HT-29 (cell line): ENCODE results near the gene GOLGA6C. TPM values are rescaled to one million over a fixed set of nuclear protein-coding genes. Genes with fewer than 3 reads are reported as not detected.
"Not testable (repeated sequence)": the region's sequence is repeated elsewhere in the genome, so short reads cannot be mapped to it uniquely, and the experiment has no call there.

Experiments
- DNase-seq: peaks from one replicate; pipeline ENCODE4 v3.0.0-alpha.2; 2015; ENCODE audit warnings: low spot score
- total RNA-seq: library from RNA; depleted of rRNA; stranded (reverse); fragments of >200 nt; shearing (Covaris generic); gene quantifications from 2 replicates; pipeline ENCODE4 v1.2.3, GENCODE V29; 2014; rRNA removed

The GOLGA6C gene, protein sequence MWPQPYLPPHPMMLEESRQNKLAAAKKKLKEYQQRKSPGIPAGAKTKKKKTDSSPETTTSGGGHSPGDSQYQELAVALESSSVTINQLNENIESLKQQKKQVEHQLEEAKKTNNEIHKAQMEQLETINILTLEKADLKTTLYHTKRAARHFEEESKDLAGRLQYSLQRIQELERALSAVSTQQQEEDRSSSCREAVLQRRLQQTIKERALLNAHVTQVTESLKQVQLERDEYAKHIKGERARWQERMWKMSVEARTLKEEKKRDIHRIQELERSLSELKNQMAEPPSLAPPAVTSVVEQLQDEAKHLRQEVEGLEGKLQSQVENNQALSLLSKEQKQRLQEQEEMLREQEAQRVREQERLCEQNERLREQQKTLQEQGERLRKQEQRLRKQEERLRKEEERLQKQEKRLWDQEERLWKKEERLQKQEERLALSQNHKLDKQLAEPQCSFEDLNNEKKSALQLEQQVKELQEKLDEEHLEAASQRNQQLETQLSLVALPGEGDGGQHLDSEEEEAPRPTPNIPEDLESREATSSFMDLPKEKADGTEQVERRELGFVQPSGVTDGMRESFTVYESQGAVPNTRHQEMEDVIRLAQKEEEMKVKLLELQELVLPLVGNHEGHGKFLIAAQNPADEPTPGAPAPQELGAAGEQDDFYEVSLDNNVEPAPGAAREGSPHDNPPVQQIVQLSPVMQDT
- total RNA-seq: not detected in 2 replicates

DNA sequence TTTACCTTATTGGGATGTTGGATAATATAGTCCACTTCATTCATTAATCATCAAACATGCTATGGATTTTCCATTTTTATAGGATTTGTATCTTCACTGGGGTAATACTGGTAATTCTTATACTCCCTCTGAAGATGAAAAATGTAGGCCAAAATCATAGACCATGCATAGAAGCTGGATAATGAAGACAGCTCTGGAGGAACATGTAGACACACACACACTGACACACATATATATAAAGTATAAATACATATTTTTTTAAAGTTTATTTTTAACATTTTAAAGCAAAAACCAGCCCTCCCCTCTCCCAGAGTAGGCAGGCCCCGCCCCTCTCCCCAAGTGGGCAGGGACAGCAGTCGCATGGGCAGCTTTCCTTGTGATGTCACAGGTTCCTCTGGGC is at the start of gene GOLGA6C:
Gene GOLGA6C, plus strand, starts transcription at position 301 of the 400 bp plus-strand sequence. CDS start 265 bp downstream, outside the sequence.
- not testable (repeated sequence) for DNase-seq

DNA sequence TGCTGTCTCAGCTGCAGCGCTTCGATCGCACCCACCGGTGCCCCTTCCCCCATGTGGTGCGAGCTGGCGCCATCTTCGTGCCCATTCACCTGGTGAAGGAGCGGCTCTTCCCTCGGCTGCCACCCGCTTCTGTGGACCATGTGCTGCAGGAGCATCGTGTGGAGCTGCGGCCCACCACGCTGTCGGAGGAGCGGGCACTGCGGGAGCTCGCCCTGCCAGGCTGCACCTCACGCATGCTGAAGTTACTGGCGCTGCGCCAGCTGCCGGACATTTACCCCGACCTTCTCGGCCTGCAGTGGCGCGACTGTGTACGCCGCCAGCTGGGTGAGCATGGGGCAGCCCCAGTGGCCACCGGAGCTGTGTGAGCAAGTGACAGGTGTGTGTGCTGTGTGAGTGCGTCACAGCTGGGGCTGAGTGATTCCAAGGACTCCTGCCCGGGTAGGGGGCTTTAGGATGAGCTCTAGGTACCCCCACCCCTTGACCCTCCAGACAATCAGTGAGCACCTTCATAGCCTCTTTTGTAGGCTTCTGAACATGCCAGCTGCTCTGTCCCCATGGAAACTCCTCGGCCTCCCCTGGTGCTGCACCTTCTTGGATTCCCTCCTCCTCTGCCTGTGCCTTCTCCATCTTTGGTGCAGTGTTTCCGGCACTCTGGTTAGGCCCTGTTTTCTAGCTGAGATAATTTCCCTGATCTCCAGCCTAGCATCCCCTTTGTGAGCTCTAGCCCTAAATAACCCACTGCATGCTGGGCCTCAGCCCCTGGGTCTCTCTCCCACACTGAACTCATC is 49.4 kb upstream of the GOLGA6C start:
- no peak for DNase-seq

DNA sequence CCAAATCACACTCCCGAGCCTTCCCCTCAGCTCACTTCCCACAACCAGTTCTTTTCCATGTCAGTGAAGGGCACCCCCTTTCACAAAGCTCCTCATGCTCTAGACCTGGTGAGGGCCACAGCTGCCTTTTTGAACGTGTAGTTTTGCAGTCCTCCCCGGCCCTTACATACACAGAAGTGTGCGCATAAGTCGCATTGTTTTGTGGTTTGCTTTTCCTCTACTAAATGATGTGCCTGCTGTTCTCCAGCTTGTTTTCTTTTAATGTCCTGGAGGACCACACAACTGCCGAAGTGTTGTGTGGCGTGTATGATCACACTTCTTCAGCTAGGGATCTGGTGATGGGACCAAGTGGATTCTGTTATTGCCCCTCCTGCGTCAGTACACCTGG is 48.9 kb upstream of the GOLGA6C start:
- DNase-seq: no peak

DNA sequence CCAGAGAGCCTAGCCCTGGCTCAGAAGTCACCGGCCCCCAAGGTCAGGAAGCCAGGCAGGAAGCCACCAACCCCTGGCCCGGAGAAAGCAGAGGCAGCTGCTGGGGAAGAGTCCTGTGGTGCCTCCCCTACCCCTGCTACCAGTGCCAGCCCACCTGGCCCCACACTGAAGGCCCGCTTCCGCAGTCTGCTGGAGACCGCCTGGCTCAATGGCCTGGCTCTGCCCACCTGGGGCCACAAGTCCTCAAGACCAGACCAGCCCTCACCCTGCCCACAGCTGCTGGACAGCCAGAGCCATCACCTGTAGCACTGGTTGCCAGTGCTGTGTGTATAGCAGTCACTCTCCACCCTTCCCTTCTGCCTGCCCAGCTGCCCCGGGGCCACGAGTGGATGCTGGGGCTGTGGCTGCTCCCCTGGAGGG is 47.3 kb upstream of the GOLGA6C start:
- DNase-seq: no peak

DNA sequence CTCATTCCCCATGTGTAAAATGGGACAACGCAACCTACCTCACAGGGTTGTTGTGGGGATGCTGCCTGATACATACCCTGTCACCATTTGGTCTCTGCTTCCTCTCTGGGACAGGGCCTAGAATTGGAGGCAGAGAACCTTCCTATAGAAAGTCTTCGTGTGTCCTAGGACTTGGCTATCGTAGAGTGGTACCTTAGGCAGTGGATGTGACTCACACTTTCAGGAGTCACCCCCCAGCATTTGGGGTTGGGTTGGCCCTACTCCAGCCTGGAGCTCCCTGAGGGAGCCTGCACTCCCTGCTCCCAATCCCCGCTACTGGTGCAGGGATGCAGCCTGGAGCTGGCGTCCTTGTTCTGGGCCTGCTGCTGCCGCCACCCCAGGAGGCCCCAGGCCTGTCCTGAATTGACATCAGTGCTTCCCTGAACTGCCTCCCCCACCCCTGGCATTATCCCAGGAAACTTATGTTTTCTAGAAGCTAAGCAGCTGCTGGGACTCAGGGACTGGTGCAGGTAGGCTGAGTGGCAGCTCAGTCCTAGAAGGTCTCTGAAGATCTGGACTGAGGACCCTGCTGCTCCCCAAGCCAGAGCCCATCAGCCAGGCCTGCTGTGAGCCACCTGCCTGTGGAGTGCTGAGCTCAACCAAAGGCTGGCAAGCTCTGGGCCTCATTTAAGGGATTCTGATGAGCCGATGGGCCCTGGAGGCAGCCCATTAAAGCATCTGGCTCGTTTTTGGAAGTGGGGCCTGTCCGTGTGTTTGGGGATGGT is 46.5 kb upstream of the GOLGA6C start:
- no peak for DNase-seq

DNA sequence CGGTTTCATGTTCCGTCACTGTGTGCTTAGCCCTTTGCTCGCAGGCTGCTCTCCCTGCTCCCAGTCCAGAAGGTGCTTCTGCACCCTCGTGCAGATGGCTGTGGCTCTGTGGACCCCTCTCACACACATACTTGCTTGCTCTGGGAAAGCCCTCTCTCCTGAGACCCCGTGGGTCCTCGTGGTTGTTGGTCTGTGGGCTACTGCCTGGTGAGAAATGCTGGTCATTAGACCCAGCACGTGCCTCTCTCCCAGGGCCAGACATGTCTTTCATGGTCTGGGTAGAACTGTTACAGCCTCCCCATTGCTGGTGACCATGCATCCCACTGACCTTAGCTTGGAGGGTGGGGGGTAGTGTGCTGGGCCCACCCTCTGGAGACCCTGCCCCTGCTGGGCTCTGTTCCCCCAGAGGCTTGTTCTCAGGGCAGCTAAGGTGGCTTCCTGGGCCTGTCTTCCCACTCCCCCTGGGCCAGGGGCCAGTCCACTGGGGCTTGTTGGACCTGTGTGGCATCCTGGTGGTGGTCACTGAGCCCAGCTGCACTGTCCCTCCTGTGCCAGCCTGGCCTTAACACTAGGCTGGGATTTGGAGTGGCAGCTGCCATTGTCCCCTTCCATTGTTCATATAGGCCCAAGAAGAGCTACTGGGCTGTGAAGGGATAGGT is 45.8 kb upstream of the GOLGA6C start:
- no peak for DNase-seq

DNA sequence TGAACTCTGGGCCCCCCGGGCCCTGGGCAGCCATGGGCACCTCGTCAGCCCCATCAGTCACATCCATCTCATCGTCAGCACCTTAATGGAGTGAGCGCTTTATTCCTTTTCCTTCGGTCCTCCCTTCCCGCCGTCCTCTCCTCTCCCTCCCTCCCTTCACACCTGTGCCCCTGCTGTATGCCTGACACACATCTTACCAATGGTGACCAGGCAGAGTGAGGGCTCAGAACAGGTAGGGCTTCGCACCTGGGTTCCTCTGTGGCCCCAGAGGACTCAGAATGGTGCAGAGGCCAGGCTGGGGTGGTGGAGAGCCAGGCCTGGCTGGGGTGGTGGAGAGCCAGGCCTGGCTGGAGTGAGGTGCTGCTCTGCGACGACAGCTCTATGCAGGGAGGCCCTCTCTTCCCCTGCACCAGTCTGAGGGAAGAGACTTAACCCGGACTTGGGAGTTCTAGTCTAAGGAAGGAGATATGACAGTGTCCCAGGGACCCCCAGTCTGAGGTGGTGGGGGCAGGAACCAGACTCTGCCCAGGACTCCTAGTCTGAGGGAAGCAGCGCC is 44.8 kb upstream of the GOLGA6C start:
- DNase-seq: peak; percentile 7

DNA sequence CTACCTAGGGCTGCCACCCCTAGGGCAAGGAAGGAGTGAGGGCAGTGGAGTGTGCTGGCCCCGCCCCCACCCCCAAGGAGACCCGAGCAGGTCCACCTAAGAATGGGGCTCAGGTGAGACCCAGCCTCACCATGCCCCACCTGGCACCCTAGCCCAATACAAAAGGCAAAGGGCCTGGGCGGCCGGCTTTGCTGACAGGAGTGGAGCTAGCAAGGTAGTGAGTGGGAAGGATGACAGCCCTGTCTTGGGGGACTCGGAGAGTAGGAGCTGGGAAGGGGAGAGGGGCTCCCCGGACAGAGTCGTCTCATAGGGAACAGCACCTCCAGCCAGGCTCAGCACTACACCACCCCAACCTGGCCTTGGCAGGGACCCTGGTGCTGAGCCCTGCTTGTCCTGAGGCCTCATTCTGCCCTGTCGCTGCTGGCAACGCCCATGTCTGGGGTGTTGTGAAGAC is 44.3 kb upstream of the GOLGA6C start:
- DNase-seq: no peak

DNA sequence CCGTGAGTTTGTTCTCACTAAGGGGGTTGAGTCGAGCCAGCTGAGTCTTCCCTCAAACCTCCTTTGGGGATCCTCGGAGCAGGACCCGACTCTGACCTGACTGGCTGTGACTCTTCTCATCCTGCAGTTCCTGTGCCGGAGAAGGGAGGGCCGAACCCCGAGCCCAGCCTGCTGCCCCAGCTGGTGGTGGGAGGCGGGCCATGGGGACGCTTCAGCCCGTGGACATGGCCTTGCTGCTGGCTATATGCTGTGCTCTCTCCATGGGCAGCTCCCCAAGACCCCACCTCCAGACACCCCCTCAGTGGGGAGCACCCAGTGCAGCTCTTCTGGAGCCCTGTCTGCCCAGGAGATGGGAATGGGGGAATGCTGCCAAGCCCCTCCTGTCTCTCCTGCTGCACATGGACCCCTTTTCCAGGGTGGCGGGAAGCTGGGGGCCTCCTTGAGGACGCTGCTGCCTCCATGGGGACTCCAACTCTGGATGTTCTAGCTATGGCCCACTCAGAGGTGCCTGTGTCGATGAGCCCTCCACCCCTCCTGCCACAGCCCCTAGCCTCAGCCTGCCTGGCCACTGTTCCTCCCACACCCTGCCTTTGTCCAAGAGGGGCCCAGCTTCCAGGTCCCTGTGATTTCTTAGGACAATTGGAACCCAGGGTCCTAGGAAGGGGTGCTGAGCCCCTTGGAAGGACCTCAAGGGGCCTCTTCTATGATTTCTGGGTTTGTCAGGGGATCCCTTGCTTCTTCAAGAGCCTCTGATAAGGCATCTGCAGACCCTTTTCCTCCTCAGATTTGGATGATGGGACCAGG is 43.6 kb upstream of the GOLGA6C start:
- no peak for DNase-seq

DNA sequence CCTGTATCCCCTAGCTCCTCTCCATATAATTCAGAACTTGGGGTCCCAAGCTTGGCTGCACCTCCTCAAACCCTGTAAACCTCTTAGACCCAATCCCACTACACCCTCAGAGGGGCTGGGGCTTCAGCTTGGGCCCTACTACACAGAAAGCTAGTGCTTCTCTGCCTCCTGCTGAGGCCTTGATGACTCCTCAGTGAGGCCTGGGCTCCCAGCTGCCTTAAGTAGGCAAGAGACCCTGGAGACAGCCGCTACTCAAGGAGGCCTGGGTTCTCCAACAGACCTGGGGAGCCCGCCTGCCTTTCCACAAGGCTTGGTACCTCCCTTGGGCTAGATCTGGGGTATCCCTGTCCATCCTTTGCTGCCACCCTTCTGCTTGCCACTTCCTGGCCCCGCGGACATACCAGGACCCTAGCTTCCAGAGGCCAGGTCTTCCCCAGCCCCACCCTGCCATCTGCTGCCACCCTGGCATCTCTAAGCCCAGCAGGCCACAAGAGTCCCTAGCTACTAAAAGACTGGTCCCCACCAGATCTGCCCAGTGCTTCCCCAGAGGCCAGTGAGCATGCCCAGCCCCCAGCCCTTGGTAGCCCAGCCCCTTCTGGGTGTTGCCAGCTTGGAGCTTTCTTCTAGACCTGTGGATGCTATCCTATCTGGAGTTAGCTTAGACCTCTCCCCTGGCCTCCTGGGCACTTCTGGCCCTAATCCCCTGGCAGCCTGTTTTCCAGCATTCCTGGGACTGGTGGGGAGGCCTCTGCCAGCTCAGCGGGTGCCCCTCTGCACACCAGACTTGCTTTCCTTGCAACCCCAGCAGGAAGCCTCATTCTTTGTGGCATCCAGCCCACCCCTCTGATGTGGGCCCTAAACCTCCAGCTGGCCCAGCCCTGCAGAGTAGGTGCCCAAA is 42.8 kb upstream of the GOLGA6C start:
- DNase-seq: peak; percentile 27

DNA sequence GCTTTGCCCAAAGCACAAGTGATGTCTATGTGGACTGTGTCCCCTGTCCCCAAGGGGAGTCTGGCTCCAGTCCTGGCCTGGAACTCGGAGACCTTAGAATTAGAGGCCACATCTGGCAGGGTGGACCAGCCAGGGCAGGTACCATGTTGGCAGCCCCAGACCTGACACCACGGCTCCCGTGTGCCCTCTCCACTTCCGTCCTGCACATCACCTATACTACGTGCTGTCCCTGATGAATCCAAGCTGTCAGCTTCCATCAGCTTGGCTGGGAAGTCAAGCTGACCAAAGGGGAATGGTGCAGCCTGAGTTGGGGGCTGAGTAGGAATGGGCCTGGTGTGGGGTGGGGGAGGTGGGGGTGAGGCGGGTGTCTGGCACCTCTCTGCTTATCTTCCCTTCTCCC is 41.1 kb upstream of the GOLGA6C start:
- DNase-seq: no peak

DNA sequence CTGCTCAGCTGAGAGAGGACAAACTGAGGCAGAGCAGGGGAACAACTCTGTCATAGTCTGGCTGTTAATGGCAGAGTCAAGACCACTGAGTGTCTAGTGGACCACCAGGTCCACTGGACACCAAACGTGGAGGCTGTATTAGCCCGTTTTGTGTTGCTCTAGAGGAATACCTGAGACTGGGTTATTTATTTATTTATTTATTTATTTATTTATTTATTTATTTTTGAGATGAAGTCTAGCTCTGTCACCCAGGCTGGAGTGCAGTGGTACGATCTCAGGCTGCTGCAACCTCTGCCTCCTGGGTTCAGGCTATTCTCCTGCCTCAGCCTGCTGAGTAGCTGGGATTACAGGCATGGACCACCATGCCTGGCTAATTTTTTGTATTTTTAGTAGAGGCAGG is 40.6 kb upstream of the GOLGA6C start:
- not testable (repeated sequence) for DNase-seq

DNA sequence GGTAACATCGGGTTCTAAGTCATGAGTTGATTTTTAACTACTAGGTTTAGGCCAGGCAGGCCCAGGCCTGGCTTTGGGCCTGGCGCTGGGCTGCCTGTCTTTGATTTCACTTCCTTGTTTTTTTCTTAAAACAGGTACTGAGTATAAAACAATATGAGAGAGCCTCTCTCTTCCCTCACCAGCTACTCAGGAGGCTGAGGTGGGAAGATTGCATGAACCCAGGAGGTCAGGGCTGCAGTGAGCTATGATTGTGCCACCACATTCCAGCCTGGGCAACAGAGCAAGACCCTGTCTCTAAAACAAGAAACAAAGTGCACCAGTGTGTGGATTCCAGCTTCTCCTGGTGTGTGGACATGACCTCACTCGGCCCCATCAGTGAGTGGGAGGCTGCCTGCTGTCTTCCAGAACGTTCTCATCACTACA is 38.6 kb upstream of the GOLGA6C start:
- not testable (repeated sequence) for DNase-seq

DNA sequence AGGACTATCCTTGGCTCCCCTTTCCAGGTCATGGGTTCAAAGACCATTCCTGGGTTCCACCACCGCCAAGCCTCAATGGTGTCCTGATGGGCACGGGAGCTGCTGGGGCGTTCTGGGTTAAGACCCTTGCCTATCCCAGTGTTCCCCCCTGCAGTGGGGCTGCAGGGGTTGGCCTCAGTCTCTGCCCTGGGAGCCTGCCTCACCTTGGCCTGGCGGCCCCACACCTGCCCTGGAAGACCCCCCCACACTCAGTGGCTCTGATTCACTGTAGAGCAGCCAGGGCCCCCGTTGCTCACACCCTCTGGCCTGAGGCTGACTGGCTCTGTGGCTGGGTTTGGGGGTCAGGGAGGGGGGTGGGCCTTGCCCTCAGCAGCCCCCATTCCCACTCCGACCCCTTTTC is 34.4 kb upstream of the GOLGA6C start:
- no peak for DNase-seq

DNA sequence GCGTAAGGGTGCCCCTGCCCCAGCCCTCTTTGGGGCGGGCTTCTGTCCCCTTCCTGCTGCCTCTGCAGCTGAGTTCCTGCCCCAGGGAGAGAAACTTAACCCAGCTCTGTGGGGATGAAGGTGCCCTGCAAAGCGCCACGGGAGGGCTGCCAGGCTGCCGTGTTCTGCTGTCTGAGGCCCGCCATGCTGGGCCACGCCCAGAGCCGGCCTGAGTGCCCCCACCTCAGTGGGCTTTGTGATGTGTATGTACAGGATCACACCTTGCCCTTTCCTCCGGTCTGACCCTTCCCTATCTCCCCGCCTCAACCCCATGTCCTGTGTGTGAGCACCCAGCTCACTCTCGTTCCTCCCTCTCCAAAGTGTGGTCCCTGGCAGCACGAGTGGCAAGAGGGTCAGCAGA is 33.9 kb upstream of the GOLGA6C start:
- no peak for DNase-seq

DNA sequence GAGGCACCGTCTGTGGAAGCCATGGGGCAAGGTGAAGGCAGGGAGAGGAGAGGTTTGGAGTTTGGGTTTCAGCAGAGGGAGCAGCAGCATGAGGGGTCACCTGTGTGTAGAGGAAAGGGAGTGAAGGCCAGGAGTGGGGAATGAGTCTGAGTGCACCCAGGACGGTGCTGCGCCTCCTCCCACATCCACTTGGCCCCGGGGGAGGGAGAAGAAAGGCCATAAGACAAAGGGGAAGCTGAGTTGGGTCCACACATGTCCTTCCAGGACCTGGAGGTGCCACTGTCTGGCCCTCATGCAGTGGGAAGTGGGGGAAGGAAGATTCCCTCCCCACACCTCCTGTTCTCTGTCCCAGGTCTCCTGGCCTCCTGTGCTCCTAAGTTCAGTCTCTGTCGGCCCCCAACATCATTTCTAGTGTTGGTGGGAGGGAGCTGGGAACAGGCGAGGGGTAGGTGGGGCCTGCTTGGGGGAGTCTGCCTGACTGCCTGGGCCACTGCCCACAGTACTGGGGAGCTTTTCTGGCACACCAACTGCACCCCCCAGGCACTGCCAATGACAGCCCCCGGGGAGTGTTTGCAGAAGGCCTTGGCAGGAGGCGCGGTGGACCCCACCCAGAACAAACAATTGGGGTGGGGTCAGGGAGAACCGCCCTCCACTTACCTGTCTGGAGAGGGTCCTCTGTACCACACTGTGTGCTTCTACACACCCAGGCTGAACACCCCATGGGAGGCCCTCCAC is 32.9 kb upstream of the GOLGA6C start:
- DNase-seq: not testable (repeated sequence)

DNA sequence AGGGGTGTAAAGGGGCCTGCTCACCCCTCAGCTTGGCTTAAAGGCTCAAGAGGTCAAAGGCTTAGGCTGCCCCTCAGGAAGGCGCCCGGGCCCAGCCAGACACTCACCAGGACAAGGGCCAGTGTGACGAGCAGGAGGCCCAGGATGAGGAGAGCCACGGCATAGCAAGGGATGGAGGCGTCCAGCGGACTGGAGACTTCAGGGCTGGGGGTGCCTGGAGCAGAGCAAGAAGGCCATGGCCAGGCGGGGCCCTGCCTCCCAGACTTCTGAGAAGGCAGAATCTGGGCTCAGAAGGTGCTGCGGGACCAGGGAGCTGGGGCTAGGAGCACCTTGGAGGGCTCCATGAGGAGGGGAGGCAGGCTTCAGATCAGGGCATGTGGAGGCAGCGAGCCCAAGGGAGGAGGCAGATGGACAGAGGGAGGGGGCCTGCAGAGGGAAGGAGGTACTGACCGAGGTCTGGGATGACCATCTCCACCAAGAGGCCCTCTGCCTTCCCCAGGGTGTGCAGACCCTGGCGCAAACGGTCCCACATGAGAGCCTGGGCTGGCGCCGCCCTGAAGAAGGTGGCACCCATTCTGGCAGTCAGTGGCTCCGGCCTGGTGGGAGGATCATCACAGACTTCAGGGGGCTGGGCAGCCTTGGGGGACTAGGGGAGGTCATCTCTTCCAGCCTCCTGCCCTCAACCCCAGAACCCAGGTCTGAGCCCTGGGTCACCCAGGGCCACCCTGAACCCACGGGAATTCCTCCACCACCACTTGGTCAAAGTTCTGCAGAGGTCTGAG is 32.0 kb upstream of the GOLGA6C start:
- DNase-seq: no peak
